ENCODE measurements around the gene PCID2.
"Not testable (repeated sequence)": the region's sequence is repeated elsewhere in the genome, so short reads cannot be mapped to it uniquely, and the experiment has no call there.

PCID2 gene

DNA sequence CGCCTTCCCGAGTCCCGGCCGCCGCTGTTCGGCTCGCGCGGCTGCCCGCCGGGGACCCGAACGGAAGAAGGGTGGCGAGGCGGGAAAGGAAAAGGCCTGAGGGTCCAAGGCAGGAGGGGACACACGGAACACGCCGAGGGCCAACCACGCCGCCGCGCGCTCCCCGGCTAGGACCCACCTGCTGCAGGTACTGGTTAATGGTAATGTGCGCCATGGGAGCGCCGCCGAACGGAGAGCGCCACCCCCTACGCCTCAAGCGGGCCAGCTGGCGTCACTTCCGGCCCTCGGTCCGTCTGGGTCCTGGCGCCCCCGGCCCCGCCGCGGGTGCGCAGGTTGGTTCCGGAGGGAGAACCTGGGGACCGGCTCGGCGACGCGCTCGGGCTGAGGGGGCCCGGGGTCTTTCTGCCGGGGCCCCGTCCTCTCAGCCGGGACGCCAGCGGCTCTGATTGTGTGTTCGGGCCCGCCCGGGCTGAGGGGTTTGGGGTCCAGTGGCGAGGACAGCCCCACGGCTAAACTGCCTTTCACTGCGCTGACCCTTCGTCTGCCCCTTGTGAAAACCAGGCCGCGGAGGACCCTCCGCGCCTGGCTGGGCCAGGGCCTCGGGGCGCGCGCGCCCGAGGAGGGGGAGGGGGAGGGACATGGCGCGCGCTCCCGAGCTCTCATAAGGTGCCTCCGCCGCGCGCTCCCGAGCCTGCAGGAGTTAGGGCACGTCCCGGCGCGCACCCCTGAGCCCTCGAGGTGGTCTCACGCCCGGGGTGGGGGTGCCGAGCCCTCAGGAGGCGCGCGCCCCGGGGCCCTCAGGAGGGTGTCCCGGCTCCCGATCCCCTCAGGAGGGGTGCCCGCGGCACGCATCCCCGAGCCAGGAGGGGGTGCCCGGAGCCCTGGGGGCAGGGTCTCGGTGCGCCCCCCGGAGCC is at the start of gene PCID2:
Gene PCID2, minus strand, starts transcription at position 249 of the 915 bp plus-strand sequence. Its CDS starts 35 bp downstream, at position 214.
- peak; percentile 85 for DNase-seq (ENCODE audit: low spot score)

DNA sequence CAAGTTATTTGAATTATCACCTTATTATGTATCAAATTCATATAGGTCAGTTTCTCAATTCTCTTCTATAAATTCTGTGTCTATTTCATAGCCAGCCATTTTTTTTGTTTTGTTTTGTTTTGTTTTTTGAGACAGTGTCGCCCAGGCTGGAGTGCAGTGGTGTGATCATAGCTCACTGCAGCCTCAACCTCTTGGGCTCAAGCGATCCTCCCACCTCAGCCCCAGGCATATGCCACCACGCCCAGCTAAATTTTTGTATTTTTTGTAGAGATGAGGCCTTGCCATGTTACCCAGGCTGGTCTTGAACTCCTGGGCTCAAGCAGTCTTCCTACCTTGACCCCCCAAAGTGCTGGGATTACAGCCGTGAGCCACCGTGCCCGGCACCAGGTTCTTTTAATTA is 49.4 kb upstream of the PCID2 start:
- not testable (repeated sequence) for DNase-seq (ENCODE audit: low spot score)

DNA sequence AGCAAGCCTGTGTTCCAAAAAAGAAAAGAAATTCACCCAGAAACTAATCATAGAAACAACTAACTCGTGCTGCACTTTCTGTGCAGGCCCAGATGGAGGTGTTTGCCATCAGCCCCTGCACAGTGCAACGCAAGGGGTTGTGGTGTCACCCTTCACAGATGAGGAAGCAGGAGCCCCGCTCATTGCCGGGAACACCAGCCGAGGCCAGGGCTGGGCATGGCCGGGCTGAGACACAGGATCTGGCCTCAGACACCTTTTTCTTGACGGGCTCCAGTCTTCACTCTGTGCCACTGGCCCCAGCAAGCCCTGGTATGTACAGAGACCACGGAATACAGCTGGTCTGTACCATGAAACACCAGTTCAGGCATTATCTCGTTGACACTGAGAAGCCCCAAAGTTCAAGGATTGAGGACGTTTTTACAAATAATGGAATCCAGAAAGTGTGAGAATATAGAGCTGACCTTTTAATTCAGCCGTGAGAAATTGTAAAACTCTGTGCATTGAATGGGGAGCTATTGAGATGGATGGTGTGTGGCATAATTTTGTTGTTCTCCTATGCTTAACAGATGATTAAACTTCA is 44.1 kb upstream of the PCID2 start:
- DNase-seq (ENCODE audit: low spot score), result no peak

DNA sequence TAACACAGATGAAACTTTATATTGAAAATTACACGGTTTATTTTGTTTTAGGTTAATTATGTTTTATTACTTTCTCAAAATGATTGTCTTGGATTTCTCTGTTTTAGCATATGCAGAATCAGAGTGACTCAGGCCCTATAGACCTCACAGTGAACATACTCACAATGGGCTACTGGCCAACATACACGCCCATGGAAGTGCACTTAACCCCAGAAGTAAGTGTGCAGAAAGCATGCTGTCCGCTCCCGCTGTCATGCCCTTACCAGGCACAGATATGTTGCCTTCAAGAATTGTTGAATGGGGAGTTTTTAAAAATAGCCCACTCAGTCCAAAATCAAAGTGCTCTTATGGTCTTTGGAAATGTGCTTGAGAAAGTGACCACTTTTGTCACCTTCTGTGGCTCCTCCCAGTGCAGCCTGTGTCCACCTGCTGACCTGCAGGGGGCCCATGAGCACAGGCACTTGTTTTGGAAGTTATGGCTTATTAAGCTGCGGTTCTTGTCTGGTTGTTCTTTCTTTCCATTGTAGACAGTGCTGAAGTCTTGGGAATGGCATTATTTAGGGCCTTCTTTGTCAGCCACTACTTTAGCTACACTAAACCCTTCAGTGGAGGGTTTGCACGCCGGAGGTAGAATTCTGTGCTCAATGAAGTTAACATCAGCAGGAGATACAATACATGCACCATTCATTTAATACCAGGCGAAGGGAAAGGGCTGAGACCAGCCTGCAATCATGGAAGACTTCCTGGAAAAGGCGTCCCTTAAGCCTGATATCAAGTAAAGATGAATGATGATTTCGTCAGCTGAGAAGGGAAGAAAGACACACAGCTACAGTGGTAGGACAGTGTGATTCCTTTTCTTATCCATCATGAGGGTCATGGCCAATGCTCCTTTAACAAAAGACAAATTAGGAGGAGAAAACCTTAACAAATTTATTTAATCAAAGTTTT is 37.7 kb upstream of the PCID2 start:
- DNase-seq (ENCODE audit: low spot score), result no peak

DNA sequence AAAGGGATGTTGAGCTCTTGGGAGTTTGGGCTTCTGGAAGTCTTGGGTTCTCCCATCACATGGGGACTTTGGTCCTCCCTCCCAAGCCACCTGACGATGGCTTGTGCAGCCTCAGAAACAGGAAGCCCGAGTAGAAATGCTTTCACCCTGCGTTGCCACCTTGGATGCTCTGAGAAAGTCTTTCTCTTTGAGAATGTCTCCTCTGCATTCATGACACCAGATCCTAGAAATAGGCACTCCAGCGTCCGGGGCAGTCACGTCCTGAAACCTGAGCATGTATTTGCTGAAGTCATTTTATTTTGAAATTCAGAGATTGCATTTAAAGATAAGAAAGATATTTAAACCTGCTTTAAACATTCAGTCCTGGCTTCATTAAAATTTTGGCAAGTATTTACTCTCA is 35.4 kb upstream of the PCID2 start:
- DNase-seq (ENCODE audit: low spot score), result no peak

DNA sequence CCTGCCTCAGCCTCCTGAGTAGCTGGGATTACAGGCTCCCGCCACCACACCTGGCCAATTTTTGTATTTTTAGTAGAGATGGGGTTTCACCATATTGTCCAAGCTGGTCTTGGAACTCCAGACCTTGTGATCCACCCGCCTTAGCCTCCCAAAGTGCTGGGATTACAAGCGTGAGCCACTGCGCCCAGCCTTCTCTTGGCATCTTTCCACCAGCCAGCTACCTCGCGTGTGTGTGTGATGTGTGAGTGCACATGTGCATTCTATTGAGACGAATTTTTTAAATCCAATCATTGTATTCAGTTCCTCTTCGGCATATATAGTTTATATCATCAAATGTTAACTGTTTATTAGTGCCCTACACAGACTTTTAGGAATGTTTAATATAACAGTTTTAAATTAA is 33.2 kb upstream of the PCID2 start:
- not testable (repeated sequence) for DNase-seq (ENCODE audit: low spot score)

DNA sequence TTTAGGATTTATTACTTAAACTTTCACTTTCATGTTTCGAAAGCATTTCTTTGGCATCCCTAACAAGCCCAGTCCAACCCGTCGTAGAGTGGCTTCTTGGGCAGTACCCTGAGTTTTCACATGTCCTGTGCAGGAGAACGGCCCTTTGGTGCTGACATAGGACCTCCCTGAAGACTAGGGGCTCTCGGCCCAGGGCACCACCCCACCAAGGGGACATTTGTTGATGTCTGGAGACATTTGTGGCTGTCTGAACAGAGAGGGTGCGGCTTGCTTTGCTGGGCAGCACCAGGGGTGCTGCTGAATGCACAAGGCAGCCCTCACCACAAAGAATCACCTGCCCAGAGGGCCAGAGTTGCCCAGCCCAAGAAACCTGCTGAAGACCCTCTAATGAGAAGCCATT is 31.5 kb upstream of the PCID2 start:
- DNase-seq (ENCODE audit: low spot score), result no peak

DNA sequence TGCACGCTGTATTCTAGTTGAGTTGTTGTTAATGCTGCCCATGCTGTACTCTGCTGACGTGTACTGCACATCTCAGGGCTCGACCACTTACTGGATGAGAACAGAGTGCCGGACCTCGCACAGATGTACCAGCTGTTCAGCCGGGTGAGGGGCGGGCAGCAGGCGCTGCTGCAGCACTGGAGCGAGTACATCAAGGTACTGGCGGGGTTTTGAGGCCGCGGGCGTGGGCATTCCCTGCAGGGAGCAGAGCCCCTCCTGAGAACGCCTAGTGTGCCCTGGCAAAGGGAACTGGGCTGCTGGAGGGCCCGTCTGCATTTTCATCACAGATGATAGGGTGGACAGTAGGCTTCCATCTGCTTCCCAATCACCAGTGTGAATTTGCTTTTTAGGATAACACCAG is 30.9 kb upstream of the PCID2 start:
- DNase-seq (ENCODE audit: low spot score), result no peak

DNA sequence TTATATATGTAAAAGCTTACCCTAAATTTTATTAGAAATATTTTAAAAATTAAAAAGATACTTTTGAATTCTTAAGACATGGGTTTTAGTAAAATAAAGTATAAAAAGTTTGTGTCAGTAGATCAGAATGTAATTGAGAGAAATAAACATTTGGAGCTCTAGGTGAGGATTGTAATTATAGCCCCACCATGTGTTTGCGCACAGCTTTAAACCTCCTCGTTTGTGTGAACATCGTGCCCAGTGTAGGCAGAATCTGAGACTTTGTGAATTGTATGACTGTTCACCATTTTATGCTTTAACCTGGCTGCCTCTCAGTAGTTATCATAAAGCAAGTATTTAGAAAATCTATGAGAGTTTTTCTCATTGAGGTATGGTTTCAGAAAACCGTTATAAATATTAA is 30.1 kb upstream of the PCID2 start:
- DNase-seq (ENCODE audit: low spot score), result no peak

DNA sequence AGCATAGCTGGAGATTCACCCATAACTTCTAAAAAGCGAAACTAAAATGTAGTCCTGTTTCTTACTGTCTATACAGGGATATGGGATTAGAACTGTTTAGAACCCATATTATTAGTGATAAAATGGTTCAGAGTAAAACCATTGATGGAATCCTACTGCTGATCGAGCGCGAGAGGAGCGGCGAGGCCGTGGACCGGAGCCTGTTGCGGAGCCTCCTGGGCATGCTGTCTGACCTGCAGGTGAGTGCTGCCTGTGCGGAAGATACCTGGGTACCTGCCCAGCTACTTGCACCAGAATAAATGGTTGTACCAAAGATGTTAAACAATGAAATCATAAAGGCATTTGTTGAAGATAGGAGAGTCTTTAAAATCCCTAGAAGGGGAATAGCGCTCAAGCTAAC is 24.6 kb upstream of the PCID2 start:
- no peak for DNase-seq (ENCODE audit: low spot score)

DNA sequence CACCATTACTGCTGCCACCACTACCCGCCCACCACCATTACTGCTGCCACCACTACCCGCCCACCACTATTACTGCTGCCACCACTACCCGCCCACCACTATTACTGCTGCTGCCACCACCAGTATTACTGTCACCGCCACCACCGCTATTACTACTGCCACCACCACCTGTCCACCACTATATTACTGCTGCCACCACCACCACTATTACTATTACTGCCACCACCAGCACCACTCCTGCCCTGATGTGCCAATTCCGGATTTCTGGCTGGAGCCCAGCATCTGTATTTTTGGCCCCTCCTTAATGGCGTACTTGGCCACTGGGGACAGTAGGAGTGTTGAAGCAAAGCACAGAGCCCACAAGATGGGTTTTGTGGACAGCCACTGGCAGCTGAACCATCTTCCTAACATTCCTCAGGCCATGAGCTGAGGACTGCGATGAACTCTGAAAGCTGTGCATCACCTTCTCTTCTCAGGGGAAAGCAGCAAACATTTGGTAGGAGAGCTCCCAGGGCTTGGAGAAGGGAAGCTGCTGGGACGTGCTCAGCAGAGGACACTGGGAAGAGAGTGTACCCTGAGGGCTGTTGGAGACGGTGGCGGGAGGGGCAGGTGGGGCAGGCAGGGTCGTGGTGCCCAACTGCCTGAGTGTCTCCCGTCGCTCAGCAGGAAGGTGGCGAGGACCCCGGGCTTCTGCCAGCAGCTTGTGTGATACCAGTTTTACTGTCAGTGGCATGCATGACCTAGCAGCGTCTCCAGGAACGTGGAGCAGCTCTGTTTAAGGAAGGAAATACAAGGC is 23.9 kb upstream of the PCID2 start:
- DNase-seq (ENCODE audit: low spot score), result no peak

DNA sequence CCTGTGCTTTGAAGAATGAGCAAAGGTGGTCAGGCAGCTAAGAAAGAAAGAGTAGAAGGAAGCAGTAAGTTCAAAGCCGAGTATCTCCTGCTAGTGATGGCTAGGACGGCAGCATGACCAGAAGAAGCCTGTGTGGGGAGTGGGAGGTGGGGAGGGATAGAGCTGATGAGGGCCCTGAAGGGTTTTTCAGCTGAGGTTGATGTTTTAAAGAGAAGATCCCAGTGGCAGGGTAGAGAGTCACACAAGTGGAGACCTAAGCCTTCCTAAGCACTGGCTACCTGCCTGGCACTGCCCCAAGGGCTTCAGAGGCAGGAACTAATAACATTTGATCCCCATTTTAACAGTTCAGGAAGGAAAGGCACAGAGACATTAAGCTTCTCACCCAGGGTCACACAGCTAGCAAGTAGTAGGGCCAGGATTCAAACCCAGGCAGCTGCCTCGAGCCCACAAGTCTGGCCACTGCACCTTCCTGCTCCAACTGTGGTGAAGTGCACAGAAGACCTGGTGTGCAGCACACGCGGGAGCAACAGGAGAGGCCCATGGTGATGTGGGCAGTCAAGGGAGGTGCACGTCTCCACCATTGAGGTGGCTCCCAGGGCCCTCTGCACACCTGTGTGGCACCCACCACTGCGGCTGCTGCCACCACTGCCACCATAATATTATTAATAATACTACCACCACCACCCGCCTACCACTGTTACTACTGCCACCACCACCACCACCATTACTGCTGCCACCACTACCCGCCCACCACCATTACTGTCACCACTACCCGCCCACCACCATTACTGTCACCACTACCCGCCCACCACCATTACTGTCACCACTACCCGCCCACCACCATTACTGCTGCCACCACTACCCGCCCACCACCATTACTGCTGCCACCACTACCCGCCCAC is 23.1 kb upstream of the PCID2 start:
- no peak for DNase-seq (ENCODE audit: low spot score)

DNA sequence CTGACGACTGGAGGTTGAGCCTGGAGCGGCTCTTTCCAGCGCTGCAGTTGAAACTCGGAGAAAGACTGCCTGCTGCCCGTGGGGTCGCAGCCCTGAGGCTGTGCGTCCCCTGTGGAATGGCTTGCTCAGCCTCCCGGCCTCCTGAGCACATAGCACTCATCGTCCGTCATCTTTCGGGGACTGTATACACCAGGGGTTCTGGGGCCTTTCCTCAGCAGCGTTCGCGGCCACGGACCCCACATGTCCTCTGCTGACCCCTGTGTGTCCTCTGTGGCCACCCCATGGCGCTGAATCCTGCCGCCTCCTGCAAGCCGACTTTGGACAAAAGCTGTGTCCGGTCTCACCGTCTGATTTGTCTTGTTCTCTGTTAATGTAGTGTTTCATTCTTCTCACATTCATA is 21.3 kb upstream of the PCID2 start:
- no peak for DNase-seq (ENCODE audit: low spot score)

DNA sequence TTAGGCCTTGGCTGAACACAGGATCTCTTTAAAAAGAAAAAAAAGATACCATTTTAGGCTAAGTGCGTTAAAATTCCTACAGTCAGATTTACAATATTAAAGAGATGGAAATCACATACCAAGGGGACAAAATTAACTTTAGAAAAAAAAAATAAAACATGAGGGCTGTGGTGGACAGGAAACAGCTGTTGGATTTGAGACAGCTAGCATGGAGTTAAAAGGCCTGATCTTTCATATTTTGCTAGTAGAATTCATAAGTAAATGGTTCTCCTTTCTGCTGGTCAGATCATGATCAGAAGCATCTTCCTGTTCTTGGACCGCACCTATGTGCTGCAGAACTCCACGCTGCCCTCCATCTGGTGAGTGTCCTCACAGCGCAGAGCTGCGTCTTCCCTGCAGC is 20.7 kb upstream of the PCID2 start:
- DNase-seq (ENCODE audit: low spot score), result no peak

DNA sequence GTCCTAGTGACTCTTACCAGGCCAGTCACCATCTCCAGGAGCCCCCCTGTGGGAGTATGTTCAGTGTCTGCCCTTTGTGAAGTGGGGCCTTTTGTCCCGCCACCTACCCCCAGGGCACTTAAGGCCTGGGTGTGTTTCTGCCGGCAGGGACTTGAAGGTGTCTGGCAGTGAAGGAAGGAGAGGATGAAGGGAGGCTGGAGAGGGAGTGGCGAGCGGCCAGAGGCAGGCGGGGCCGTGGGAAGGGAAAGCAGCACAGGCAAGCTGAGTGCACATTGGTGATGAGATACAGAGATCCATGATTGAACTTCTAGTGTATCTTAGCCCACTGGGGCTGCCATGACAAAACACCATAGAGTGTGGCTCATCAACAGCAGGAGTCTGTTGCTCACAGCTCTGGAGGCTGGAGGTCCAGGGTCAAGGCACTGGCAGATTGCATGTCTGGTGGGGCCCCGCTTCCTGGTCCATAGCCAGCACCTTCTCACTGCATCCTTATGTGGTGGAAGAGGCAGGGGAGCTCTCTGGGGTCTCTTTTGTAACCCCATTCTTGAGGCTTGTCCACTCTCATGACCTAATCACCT is 18.5 kb upstream of the PCID2 start:
- no peak for DNase-seq (ENCODE audit: low spot score)

DNA sequence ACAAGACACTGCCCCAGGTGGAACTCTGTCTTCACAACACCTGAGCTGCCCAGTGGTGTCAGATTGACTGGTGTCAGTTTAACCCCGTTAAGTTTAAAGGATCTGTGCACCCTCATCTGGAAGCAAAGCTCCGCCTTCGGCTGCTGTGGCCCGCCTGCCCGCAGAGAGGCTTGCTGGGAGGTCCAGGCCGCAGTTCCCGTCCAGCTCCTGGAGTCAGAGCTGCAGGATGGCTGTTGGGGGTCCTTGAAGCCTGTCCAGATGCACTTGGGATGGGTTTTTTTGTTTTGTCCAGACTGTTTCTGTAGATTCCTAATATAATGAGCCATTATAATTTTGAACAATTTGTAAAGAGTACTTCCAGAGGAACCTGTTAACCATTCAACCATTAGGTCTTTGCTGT is 17.0 kb upstream of the PCID2 start:
- DNase-seq (ENCODE audit: low spot score), result no peak

DNA sequence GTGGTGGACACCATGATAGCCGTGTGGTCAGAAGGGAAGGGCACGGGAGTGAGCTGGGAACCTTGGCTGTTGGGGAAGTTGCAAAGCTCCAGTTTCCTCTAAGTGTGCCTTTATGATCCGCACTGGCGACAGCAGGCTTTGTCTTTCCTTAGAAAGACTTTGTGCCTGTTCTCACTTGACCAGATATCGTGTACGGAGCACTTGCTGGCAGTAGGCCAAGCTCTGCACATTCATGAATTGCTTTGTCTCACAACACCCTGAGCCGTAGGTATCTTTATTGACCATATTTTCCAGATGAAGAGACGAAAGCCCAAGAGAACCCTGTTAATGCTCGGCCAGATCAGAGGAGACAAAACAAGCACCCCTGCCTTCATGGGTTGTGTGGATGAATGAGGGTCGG is 16.0 kb upstream of the PCID2 start:
- DNase-seq (ENCODE audit: low spot score), result no peak

DNA sequence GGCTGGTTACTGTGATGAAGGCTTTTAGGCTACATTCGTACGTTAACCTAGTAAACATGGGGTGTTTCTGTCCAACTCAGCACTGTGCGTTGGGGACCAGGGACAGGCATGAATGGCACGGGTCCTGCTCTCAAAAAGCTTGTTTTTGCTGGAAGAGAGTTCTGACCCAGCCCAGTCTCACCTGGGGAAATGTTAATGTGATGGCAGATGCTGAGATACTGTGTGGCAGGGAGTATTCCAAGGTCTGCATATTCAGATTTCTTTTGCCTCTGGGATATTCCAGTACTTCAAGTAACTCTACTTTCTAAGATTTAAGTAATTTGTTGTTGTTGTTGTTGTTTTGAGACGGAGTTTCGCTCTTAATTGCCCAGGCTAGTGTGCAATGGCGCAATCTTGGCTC is 14.6 kb upstream of the PCID2 start:
- no peak for DNase-seq (ENCODE audit: low spot score)

DNA sequence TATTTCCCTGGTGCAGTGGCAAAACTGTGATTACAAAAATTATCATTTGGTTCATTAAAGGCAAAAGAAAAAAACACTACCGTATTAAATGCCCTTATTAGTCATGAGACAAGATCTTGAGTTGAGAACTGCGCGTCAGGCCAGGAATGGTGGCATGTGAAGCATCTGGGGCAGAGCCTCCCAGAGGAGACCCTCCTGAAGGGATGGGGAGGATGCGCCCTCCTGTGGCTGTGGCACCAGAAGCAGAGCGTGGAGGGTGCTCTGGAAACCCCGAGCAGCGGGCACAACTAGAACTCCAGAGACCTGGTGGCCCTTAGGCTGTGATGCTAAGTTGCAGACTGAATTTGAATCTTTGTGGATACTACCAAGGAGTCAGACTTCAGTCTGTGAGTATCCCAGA is 12.4 kb upstream of the PCID2 start:
- no peak for DNase-seq (ENCODE audit: low spot score)

DNA sequence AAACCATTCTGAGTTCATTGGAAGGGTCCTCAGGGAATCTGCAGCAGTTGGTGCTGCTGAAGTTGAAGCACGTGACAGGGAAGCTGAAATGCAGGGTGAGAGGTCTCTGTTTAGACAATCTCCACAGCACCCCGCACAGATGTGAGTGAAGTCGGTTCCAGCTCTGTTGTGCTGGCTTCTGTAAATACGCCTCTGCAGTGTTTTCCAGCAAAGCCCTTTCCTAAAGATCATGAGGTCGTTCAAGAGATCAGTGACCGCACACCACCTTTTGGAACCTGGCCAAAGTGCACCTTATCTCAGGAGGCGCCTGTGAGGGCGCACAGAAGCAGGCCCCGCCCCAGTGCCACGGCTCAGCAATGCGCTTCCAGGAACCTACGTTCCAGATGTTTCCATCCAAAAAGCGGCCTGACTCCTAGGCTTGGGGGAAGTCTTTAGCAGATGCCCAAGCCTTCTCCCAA is 11.7 kb upstream of the PCID2 start:
- no peak for DNase-seq (ENCODE audit: low spot score)

All from pons (tissue), 1 donor.